Upper lobe of left lung (tissue), 4 donors: Measurements from ENCODE around the gene C18orf54.

Experiments used
- EP300 ChIP-seq, 4 donors: sonication (generic); formaldehyde crosslinking; IDR thresholded peaks; one replicate each; pipeline ENCODE4 v1.5.1; 2017; ENCODE audit warnings: antibody characterized with exemption in 4 of 4, control low read depth in 2 of 4
- POLR2A ChIP-seq, 4 donors: fragments of 450-650 bp; IDR thresholded peaks; one replicate each; pipeline ENCODE4 v1.5.1; 2016 to 2017; ENCODE audit warnings: antibody characterized with exemption in 4 of 4, mild to moderate bottlenecking in 2 of 4
- POLR2AphosphoS5 ChIP-seq, 2 donors: sonication (generic); formaldehyde crosslinking; IDR thresholded peaks; one replicate each; pipeline ENCODE4 v1.5.1; 2017; ENCODE audit warnings: antibody characterized with exemption in 2 of 2
- TF ChIP-seq, protein P1 (sequence below), 6 experiments: fragments of 450-650 bp in 4 of 6; fragments of 200-600 bp in 2 of 6; sonication (generic) in 2 of 6; IDR thresholded peaks; one replicate each; pipeline ENCODE4 v1.5.1; 2016 to 2019; ENCODE audit warnings: antibody characterized with exemption in 6 of 6

DNA sequence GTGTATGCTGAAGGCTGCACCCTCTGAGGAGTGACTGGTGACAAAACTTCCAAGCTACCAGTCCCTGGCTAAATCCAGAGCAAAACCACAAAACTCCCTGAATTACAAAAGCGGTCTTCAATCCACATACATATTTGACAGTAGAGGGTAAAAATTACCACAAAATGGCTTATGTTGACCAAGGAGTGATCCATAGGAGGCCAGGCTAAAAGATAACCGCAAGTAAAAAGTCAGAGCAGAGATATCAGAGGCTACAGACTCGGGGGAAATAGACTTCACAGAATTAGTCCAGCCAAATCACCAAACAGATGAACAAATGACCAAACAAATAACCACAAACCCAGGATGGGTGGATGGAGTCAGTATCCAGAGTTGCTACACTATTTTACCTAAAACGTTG is 19.5 kb upstream of the C18orf54 start:
- no peak for TF ChIP-seq POLR2AphosphoS5 (IDR thresholded peaks at IDR 0.05)
- TF ChIP-seq, protein P1, sequence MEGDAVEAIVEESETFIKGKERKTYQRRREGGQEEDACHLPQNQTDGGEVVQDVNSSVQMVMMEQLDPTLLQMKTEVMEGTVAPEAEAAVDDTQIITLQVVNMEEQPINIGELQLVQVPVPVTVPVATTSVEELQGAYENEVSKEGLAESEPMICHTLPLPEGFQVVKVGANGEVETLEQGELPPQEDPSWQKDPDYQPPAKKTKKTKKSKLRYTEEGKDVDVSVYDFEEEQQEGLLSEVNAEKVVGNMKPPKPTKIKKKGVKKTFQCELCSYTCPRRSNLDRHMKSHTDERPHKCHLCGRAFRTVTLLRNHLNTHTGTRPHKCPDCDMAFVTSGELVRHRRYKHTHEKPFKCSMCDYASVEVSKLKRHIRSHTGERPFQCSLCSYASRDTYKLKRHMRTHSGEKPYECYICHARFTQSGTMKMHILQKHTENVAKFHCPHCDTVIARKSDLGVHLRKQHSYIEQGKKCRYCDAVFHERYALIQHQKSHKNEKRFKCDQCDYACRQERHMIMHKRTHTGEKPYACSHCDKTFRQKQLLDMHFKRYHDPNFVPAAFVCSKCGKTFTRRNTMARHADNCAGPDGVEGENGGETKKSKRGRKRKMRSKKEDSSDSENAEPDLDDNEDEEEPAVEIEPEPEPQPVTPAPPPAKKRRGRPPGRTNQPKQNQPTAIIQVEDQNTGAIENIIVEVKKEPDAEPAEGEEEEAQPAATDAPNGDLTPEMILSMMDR (IDR thresholded peaks at IDR 0.05) = no peak
- no peak for TF ChIP-seq POLR2A (IDR thresholded peaks at IDR 0.05)
- TF ChIP-seq EP300 (IDR thresholded peaks at IDR 0.05) = no peak
